GM12878 (cell line): ENCODE results near the gene ETNK1. TPM values are rescaled to one million over a fixed set of nuclear protein-coding genes. Genes with fewer than 3 reads are reported as not detected.
A peak's percentile ranks its signal among the peaks of the same experiment; 100 is the strongest.

Experiments
- ATAC-seq: fragments of 200-7000 bp; cut with Tn5 transposase; 3 replicates; pipeline ENCODE4 v1.9.1; 2020; ENCODE audit warnings: mild to moderate bottlenecking, moderate library complexity
- BruUV-seq: library from RNA; stranded (reverse); fragments of 400-500 nt; replicated peaks from 2 replicates; lab custom pipeline; 2021; lab: Mats Ljungman, UMichigan
- CTCF ChIA-PET: fragments of 300-600 bp; sonication (Branson Sonifier 250); formaldehyde crosslinking; extraction: SDS; loops from one replicate; lab custom pipeline; 2021; ENCODE audit warnings: inconsistent platforms; lab: Yijun Ruan, JAX
- POLR2A ChIA-PET: fragments of 350-600 bp; formaldehyde crosslinking; extraction: SDS; loops from one replicate; lab custom pipeline; 2021; ENCODE audit warnings: inconsistent platforms; lab: Charles Lee
- RAD21 ChIA-PET: fragments of 300-600 bp; sonication (Branson Sonifier 250); formaldehyde crosslinking; loops from one replicate; lab custom pipeline; 2023; ENCODE audit warnings: antibody characterized with exemption; ENCODE audit not compliant: unreplicated experiment; lab: Charles Lee
- SMC1A ChIA-PET: fragments of 300-600 bp; sonication (Branson Sonifier 250); formaldehyde crosslinking; loops from one replicate; lab custom pipeline; 2023; ENCODE audit not compliant: unreplicated experiment, uncharacterized antibody; lab: Charles Lee
- DNase-seq: peaks from one replicate; pipeline ENCODE4 v3.0.0-alpha.2; 2011; ENCODE audit warnings: low read depth, low spot score
- FAIRE-seq: peaks from 3 replicates; lab custom pipeline; 2011; peaks lifted over from hg19 to GRCh38; lab: Jason Lieb, UNC
- H2AFZ ChIP-seq: 2 replicates; pipeline ENCODE4 v1.6.0; 2011; ENCODE audit warnings: low read depth, low read length, control low read depth; ENCODE audit not compliant: control insufficient read depth
- H3K27ac ChIP-seq: 2 replicates; pipeline ENCODE4 v1.5.1; 2011; ENCODE audit warnings: control low read depth; ENCODE audit not compliant: control insufficient read depth, insufficient read depth
- H3K27me3 ChIP-seq, 2 experiments: replicated peaks in 1 of 2; 2 replicates each; pipeline versions ENCODE4 v1.6.0 to v1.6.1; 2011; ENCODE audit warnings: low read length in 1 of 2; ENCODE audit not compliant: control insufficient read depth in 2 of 2, insufficient read depth in 2 of 2
- H3K36me3 ChIP-seq, 2 experiments: 2 replicates each; pipeline ENCODE4 v1.5.1; 2011; ENCODE audit warnings: low read length in 1 of 2; ENCODE audit not compliant: control insufficient read depth in 2 of 2, insufficient read depth in 2 of 2
- H3K4me1 ChIP-seq: 2 replicates; pipeline ENCODE4 v1.6.1; 2011; ENCODE audit warnings: mild to moderate bottlenecking, low read length, moderate library complexity, mixed read lengths; ENCODE audit not compliant: control insufficient read depth, insufficient read depth
- H3K4me2 ChIP-seq: 2 replicates; pipeline ENCODE4 v1.6.0; 2011; ENCODE audit warnings: control low read depth; ENCODE audit not compliant: control insufficient read depth, insufficient read depth
- H3K4me3 ChIP-seq: fragments of 200-600 bp; sonication (generic); 2 replicates; pipeline ENCODE4 v1.5.1; 2016
- H3K79me2 ChIP-seq: 2 replicates; pipeline ENCODE4 v1.6.0; 2011; ENCODE audit warnings: low read length; ENCODE audit not compliant: control insufficient read depth, insufficient read depth
- H3K9ac ChIP-seq: 2 replicates; pipeline ENCODE4 v1.8.0; 2011; ENCODE audit warnings: low read length, control low read depth, mixed read lengths; ENCODE audit not compliant: control insufficient read depth, insufficient read depth
- H3K9me3 ChIP-seq: replicated peaks from 3 replicates; pipeline ENCODE4 v1.5.1; 2011; ENCODE audit warnings: mild to moderate bottlenecking, low read length; ENCODE audit not compliant: control insufficient read depth, insufficient read depth
- H4K20me1 ChIP-seq: 2 replicates; pipeline ENCODE4 v1.6.0; 2011; ENCODE audit not compliant: control insufficient read depth, insufficient read depth
- CEBPB ChIP-seq, 2 experiments: fragments of 150-350 bp in 1 of 2; IDR thresholded peaks; 2 replicates each; pipeline ENCODE4 v1.6.1; 2012 to 2014; ENCODE audit warnings: low read depth in 2 of 2, low read length in 2 of 2, borderline replicate concordance in 1 of 2, inconsistent platforms in 1 of 2
- ETV6 ChIP-seq, 2 experiments: fragments of 450-650 bp in 1 of 2; IDR thresholded peaks in 1 of 2; conservative IDR thresholded peaks in 1 of 2; 2 replicates each; pipeline ENCODE4 v1.6.1; 2014; ENCODE audit warnings: antibody characterized with exemption in 1 of 2, borderline replicate concordance in 1 of 2, low read depth in 1 of 2, mild to moderate bottlenecking in 1 of 2, moderate library complexity in 1 of 2
- GABPA ChIP-seq: IDR thresholded peaks from 2 replicates; pipeline ENCODE4 v1.6.1; 2014; ENCODE audit warnings: antibody characterized with exemption, low read depth, mild to moderate bottlenecking, inconsistent platforms
- HCFC1 ChIP-seq: fragments of 150-350 bp; IDR thresholded peaks from 2 replicates; pipeline ENCODE4 v1.6.1; 2014; ENCODE audit warnings: low read length
- SMC3 ChIP-seq: IDR thresholded peaks from 2 replicates; pipeline ENCODE4 v1.6.1; 2011; ENCODE audit warnings: low read length, improper control_type of control experiment, borderline replicate concordance
- YY1 ChIP-seq: IDR thresholded peaks from 2 replicates; pipeline ENCODE4 v1.6.1; 2011; ENCODE audit warnings: low read depth, mild to moderate bottlenecking, low read length
- WGBS: methylation state at CpG from one replicate; pipeline ENCODE4 v1.1.6; 2016; ENCODE audit warnings: low lambda C conversion rate; ENCODE audit not compliant: insufficient replicate concordance, insufficient coverage; ENCODE audit errors: missing lambda C conversion rate; 5-methylcytosine and 5-hydroxymethylcytosine counted together
- in situ Hi-C: fragments of 300-500 bp; cut with MboI; formaldehyde crosslinking; loops from 9 replicates; pipeline ENCODE4 v1.14.3; 2018; ENCODE audit warnings: mixed read lengths
- intact Hi-C: fragments of 100-400 bp; cut with micrococcal nuclease; formaldehyde crosslinking; loops from one replicate; pipeline ENCODE4 v1.14.2; 2022; ENCODE audit not compliant: unreplicated experiment
- polyA plus RNA-seq, 11 experiments: library from polyadenylated mRNA; depleted of rRNA in 4 of 11; unstranded in 6 of 11; stranded (reverse) in 5 of 11; fragments of >200 nt; fragmentation: Nextera tagmentation in 4 of 11; fragmentation: Illumina TruSeq in 1 of 11; extraction: Ambion mirVana in 4 of 11; extraction: Trizol in 1 of 11; gene quantifications; 1 replicate in 1 of 11; 2 replicates in 10 of 11; pipeline versions ENCODE4 v1.2.1 to v1.2.3, GENCODE V29; 2011 to 2016; ENCODE audit warnings: inconsistent platforms in 2 of 11, missing spikeins in 2 of 11, low read depth in 1 of 11
- total RNA-seq, 4 experiments: library from RNA; depleted of rRNA in 3 of 4; stranded (reverse); fragments of >200 nt in 3 of 4; fragmentation: Illumina TruSeq in 1 of 4; extraction: Trizol in 1 of 4; gene quantifications; 2 replicates each; pipeline versions ENCODE4 v1.2.1 to v1.2.3, GENCODE V29; 2013 to 2021
- TF ChIP-seq, protein P1 (sequence below): fragments of 150-350 bp; IDR thresholded peaks from 2 replicates; pipeline ENCODE4 v1.6.1; 2014; ENCODE audit warnings: mild to moderate bottlenecking, low read depth, low read length
- TF ChIP-seq, protein P2 (sequence below): fragments of 450-650 bp; conservative IDR thresholded peaks from 2 replicates; pipeline ENCODE4 v1.6.1; 2017; ENCODE audit warnings: mild to moderate bottlenecking, moderate library complexity
- TF ChIP-seq, protein P3 (sequence below): fragments of 450-650 bp; IDR thresholded peaks from 2 replicates; pipeline ENCODE4 v1.6.1; 2014; ENCODE audit warnings: mild to moderate bottlenecking
- TF ChIP-seq, protein P4 (sequence below): fragments of 450-650 bp; IDR thresholded peaks from 2 replicates; pipeline ENCODE4 v1.6.1; 2017; ENCODE audit warnings: mild to moderate bottlenecking, low read depth, inconsistent platforms; ENCODE audit not compliant: poor library complexity, severe bottlenecking
- TF ChIP-seq, protein P5 (sequence below): IDR thresholded peaks from 2 replicates; pipeline ENCODE4 v1.6.1; 2012; ENCODE audit warnings: low read depth, low read length, improper control_type of control experiment

The ETNK1 gene
- total and polyA plus RNA-seq, 10 of the 15 experiments (the other 5 are each of a cell fraction or from before 2014, with no cell fraction given): 12.3 to 69.4 (median 34.2) TPM

DNA sequence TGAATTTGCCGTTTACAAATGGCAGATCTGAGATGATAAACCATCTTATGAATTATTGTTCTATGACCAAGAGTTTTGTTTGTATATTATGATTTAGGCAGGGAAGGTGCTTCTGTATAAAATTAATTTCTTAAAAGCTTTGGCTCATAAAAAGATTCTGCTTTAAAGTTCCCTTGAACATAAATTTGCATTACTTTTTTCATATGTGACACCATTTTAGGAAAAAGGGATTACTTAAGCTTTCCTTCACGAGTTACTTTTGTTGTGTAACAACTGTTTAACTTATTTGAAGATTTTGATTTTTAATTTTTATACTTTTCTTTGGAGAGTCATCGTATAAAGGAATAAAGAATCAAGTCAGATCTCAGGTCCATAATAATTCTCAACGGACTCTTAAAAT lies 3.3 kb downstream of the ETNK1 start:
- Histone ChIP-seq H2AFZ (no peak overlapping the region), H3K4me1 (no peaks in the 10 kb centered on the region), H3K79me2 (peaks cover 80% of the 10 kb centered on the region), H3K4me3 (peak overlapping the region; percentile 64), H3K36me3 (no peaks in the 10 kb centered on the region), H3K4me2 (peak overlapping the region; percentile 77), H3K27me3 (no peaks in the 10 kb centered on the region), H3K9ac (peak overlapping the region; percentile 61), H4K20me1 (0 out of 2 replicates have a peak, but pooled peaks cover 2% of the 10 kb centered on the region), H3K9me3 (no peaks in the 10 kb centered on the region), H3K27ac (no peak overlapping the region; the same call in 1 of the 2 replicates)
- 49% methylated on average over 4 of the region's 4 CpGs for WGBS
- ChIA-PET RAD21 (interaction anchor here (0.6 to 1.4 kb wide), 5 partner anchors 12 to 171 kb away, joined by 3 to 6 read pairs (median 3); no protein-coding TSS in a partner anchor), CTCF (interaction anchor here (0.7 to 4.6 kb wide), 13 partner anchors 9 to 185 kb away, joined by 3 to 41 read pairs (median 3); no protein-coding TSS in a partner anchor), SMC1A (interaction anchor here (0.9 to 4.4 kb wide), 11 partner anchors 14 to 166 kb away, joined by 3 to 33 read pairs (median 4); partner anchors contain the start of gene C2CD5), POLR2A (interaction anchor here (1.0 to 1.3 kb wide), 2 partner anchors 12 to 85 kb away, joined by 4 to 5 read pairs; no protein-coding TSS in a partner anchor)
- no TSS peak for BruUV-seq
- intact Hi-C loops (no loop called here), in situ Hi-C loops (loop anchor here (5.0 kb wide), 1 partner anchor 86 kb away; the partner anchor contains the start of gene C2CD5)
- ATAC-seq (no peak), FAIRE-seq (no peak), DNase-seq (no peak)
- TF ChIP-seq, protein P1, sequence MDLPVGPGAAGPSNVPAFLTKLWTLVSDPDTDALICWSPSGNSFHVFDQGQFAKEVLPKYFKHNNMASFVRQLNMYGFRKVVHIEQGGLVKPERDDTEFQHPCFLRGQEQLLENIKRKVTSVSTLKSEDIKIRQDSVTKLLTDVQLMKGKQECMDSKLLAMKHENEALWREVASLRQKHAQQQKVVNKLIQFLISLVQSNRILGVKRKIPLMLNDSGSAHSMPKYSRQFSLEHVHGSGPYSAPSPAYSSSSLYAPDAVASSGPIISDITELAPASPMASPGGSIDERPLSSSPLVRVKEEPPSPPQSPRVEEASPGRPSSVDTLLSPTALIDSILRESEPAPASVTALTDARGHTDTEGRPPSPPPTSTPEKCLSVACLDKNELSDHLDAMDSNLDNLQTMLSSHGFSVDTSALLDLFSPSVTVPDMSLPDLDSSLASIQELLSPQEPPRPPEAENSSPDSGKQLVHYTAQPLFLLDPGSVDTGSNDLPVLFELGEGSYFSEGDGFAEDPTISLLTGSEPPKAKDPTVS: no peak
- TF ChIP-seq, protein P2, sequence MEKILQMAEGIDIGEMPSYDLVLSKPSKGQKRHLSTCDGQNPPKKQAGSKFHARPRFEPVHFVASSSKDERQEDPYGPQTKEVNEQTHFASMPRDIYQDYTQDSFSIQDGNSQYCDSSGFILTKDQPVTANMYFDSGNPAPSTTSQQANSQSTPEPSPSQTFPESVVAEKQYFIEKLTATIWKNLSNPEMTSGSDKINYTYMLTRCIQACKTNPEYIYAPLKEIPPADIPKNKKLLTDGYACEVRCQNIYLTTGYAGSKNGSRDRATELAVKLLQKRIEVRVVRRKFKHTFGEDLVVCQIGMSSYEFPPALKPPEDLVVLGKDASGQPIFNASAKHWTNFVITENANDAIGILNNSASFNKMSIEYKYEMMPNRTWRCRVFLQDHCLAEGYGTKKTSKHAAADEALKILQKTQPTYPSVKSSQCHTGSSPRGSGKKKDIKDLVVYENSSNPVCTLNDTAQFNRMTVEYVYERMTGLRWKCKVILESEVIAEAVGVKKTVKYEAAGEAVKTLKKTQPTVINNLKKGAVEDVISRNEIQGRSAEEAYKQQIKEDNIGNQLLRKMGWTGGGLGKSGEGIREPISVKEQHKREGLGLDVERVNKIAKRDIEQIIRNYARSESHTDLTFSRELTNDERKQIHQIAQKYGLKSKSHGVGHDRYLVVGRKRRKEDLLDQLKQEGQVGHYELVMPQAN: no peak
- TF ChIP-seq, protein P3, sequence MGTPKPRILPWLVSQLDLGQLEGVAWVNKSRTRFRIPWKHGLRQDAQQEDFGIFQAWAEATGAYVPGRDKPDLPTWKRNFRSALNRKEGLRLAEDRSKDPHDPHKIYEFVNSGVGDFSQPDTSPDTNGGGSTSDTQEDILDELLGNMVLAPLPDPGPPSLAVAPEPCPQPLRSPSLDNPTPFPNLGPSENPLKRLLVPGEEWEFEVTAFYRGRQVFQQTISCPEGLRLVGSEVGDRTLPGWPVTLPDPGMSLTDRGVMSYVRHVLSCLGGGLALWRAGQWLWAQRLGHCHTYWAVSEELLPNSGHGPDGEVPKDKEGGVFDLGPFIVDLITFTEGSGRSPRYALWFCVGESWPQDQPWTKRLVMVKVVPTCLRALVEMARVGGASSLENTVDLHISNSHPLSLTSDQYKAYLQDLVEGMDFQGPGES: no peak
- TF ChIP-seq HCFC1 (no peak), ETV6 (conservative IDR thresholded peaks at IDR 0.05 in 1 of 2, IDR thresholded peaks at IDR 0.05 in 1 of 2; ENCODE audit: borderline replicate concordance in 1 of 2, low read depth in 1 of 2) (no peak), CEBPB (IDR thresholded peaks at IDR 0.05; ENCODE audit: borderline replicate concordance in 1 of 2, low read depth in 2 of 2, low read length in 2 of 2) (no peak), YY1 (no peak), SMC3 (no peak), GABPA (no peak)
- TF ChIP-seq, protein P4, sequence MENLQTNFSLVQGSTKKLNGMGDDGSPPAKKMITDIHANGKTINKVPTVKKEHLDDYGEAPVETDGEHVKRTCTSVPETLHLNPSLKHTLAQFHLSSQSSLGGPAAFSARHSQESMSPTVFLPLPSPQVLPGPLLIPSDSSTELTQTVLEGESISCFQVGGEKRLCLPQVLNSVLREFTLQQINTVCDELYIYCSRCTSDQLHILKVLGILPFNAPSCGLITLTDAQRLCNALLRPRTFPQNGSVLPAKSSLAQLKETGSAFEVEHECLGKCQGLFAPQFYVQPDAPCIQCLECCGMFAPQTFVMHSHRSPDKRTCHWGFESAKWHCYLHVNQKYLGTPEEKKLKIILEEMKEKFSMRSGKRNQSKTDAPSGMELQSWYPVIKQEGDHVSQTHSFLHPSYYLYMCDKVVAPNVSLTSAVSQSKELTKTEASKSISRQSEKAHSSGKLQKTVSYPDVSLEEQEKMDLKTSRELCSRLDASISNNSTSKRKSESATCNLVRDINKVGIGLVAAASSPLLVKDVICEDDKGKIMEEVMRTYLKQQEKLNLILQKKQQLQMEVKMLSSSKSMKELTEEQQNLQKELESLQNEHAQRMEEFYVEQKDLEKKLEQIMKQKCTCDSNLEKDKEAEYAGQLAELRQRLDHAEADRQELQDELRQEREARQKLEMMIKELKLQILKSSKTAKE: no peak
- TF ChIP-seq, protein P5, sequence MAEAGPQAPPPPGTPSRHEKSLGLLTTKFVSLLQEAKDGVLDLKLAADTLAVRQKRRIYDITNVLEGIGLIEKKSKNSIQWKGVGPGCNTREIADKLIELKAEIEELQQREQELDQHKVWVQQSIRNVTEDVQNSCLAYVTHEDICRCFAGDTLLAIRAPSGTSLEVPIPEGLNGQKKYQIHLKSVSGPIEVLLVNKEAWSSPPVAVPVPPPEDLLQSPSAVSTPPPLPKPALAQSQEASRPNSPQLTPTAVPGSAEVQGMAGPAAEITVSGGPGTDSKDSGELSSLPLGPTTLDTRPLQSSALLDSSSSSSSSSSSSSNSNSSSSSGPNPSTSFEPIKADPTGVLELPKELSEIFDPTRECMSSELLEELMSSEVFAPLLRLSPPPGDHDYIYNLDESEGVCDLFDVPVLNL: no peak
